ENCODE measurements around the gene NIPBL.

The NIPBL gene

GRCh38 chr5:37015795-37016666 is 139.5 kb downstream of the NIPBL start:
- in situ Hi-C loops (cut with HindIII; ENCODE audit: low sequenced_read_pairs): no loop called here

GRCh38 chr5:37028910-37029309 is 152.3 kb downstream of the NIPBL start:
- in situ Hi-C loops (cut with HindIII; ENCODE audit: low sequenced_read_pairs): no loop called here

- in situ Hi-C loops (cut with HindIII; ENCODE audit: low sequenced_read_pairs): no loop called here
Observed at GRCh38 chr5:37029436-37029835, 152.9 kb downstream of the NIPBL start.

GRCh38 chr5:37034955-37035354 is 158.4 kb downstream of the NIPBL start:
- in situ Hi-C loops (cut with HindIII; ENCODE audit: low sequenced_read_pairs): no loop called here

- in situ Hi-C loops (cut with HindIII; ENCODE audit: low sequenced_read_pairs): no loop called here
Observed at GRCh38 chr5:37037840-37038239, 161.3 kb downstream of the NIPBL start.

- in situ Hi-C loops (cut with HindIII; ENCODE audit: low sequenced_read_pairs): no loop called here
Observed at GRCh38 chr5:37039824-37040223, 163.3 kb downstream of the NIPBL start.

GRCh38 chr5:37043693-37044092 is 167.1 kb downstream of the NIPBL start:
- in situ Hi-C loops (cut with HindIII; ENCODE audit: low sequenced_read_pairs): no loop called here

- in situ Hi-C loops (cut with HindIII; ENCODE audit: low sequenced_read_pairs): no loop called here
Observed at GRCh38 chr5:37044120-37044519, 167.6 kb downstream of the NIPBL start.

GRCh38 chr5:37045703-37046102 is 169.1 kb downstream of the NIPBL start:
- in situ Hi-C loops (cut with HindIII; ENCODE audit: low sequenced_read_pairs): no loop called here

GRCh38 chr5:37047947-37048346 is 171.4 kb downstream of the NIPBL start:
- in situ Hi-C loops (cut with HindIII; ENCODE audit: low sequenced_read_pairs): no loop called here

GRCh38 chr5:37054391-37054790 is 177.8 kb downstream of the NIPBL start:
- in situ Hi-C loops (cut with HindIII; ENCODE audit: low sequenced_read_pairs): no loop called here

- in situ Hi-C loops (cut with HindIII; ENCODE audit: low sequenced_read_pairs): no loop called here
Observed at GRCh38 chr5:37055383-37055990, 178.9 kb downstream of the NIPBL start.

GRCh38 chr5:37056762-37057161 is 180.2 kb downstream of the NIPBL start:
- in situ Hi-C loops (cut with HindIII; ENCODE audit: low sequenced_read_pairs): no loop called here

GRCh38 chr5:37060030-37060429 is 183.5 kb downstream of the NIPBL start:
- in situ Hi-C loops (cut with HindIII; ENCODE audit: low sequenced_read_pairs): no loop called here

- in situ Hi-C loops (cut with HindIII; ENCODE audit: low sequenced_read_pairs): no loop called here
Observed at GRCh38 chr5:37063739-37064138, 187.2 kb downstream of the NIPBL start.

- in situ Hi-C loops (cut with HindIII; ENCODE audit: low sequenced_read_pairs): no loop called here
Observed at GRCh38 chr5:37064442-37064841, 187.9 kb downstream of the NIPBL start.

- in situ Hi-C loops (cut with HindIII; ENCODE audit: low sequenced_read_pairs): no loop called here
Observed at GRCh38 chr5:37071487-37071886, 194.9 kb downstream of the NIPBL start.

- in situ Hi-C loops (cut with HindIII; ENCODE audit: low sequenced_read_pairs): no loop called here
Observed at GRCh38 chr5:37071901-37072581, 195.5 kb downstream of the NIPBL start.

GRCh38 chr5:37075399-37075950 is 198.9 kb downstream of the NIPBL start:
- in situ Hi-C loops (cut with HindIII; ENCODE audit: low sequenced_read_pairs): no loop called here

GRCh38 chr5:37077146-37077545 is 200.6 kb downstream of the NIPBL start:
- in situ Hi-C loops (cut with HindIII; ENCODE audit: low sequenced_read_pairs): no loop called here

- in situ Hi-C loops (cut with HindIII; ENCODE audit: low sequenced_read_pairs): loop anchor here (5.0 kb wide), 1 partner anchor 42 kb away; no protein-coding TSS in a partner anchor
Observed at GRCh38 chr5:37080697-37081096, 204.1 kb downstream of the NIPBL start.

All from endothelial cell of hepatic sinusoid (primary cell).